Liver (tissue), 9 donors: ENCODE measurements around the gene UVSSA. TPM values are rescaled to one million over a fixed set of nuclear protein-coding genes. Genes with fewer than 3 reads are reported as not detected.

Source experiments
- DNase-seq: peaks from one replicate; pipeline ENCODE4 v3.0.0-alpha.2; 2017; ENCODE audit warnings: low spot score
- H3K27ac ChIP-seq, 2 donors: one replicate each; pipeline ENCODE4 v1.7.0; 2013; ENCODE audit warnings: inconsistent platforms in 2 of 2, low read length in 2 of 2, control low read depth in 1 of 2, low read depth in 1 of 2, mild to moderate bottlenecking in 1 of 2
- H3K27me3 ChIP-seq, 4 donors: one replicate each; pipeline versions ENCODE4 v1.6.1 to v1.7.0; 2013; ENCODE audit warnings: low read length in 3 of 4, inconsistent platforms in 1 of 4, mild to moderate bottlenecking in 1 of 4, moderate library complexity in 1 of 4; ENCODE audit not compliant: control insufficient read depth in 4 of 4, insufficient read depth in 4 of 4
- H3K36me3 ChIP-seq, 4 donors: one replicate each; pipeline versions ENCODE4 v1.6.1 to v1.7.0; 2013; ENCODE audit warnings: low read length in 3 of 4, mild to moderate bottlenecking in 3 of 4, low read depth in 1 of 4, moderate library complexity in 1 of 4; ENCODE audit not compliant: control insufficient read depth in 4 of 4, insufficient read depth in 3 of 4
- H3K4me1 ChIP-seq, 4 donors: one replicate each; pipeline versions ENCODE4 v1.6.1 to v1.7.0; 2013; ENCODE audit warnings: low read length in 3 of 4, mild to moderate bottlenecking in 3 of 4, moderate library complexity in 1 of 4; ENCODE audit not compliant: control insufficient read depth in 4 of 4, insufficient read depth in 4 of 4
- H3K4me3 ChIP-seq, 3 donors: one replicate each; pipeline versions ENCODE4 v1.6.1 to v1.7.0; 2013; ENCODE audit warnings: low read length in 3 of 3, control low read depth in 1 of 3, low read depth in 1 of 3, mild to moderate bottlenecking in 1 of 3
- H3K9ac ChIP-seq, 2 donors: one replicate each; pipeline ENCODE4 v1.7.0; 2013; ENCODE audit warnings: low read length in 2 of 2, mild to moderate bottlenecking in 2 of 2, moderate library complexity in 2 of 2, control low read depth in 1 of 2, low read depth in 1 of 2
- H3K9me3 ChIP-seq, 4 donors: one replicate each; pipeline versions ENCODE4 v1.6.1 to v1.7.0; 2013; ENCODE audit warnings: low read length in 3 of 4; ENCODE audit not compliant: control insufficient read depth in 4 of 4
- ATF3 ChIP-seq: IDR thresholded peaks from 2 replicates; pipeline ENCODE4 v1.6.1; 2016; ENCODE audit warnings: antibody characterized with exemption
- CTCF ChIP-seq: fragments of 150-350 bp; IDR thresholded peaks from 2 replicates; pipeline ENCODE4 v1.5.1; 2017; ENCODE audit warnings: improper control_type of control experiment, low read depth, low read length; ENCODE audit not compliant: missing input control
- EGR1 ChIP-seq, 2 donors: IDR thresholded peaks; 2 replicates each; pipeline ENCODE4 v1.6.1; 2016 to 2018; ENCODE audit warnings: antibody characterized with exemption in 2 of 2, low read depth in 2 of 2
- FOXA1 ChIP-seq: IDR thresholded peaks from 2 replicates; pipeline ENCODE4 v1.6.1; 2016; ENCODE audit warnings: antibody characterized with exemption
- FOXA2 ChIP-seq: IDR thresholded peaks from 2 replicates; pipeline ENCODE4 v1.6.1; 2016; ENCODE audit warnings: antibody characterized with exemption
- GABPA ChIP-seq, 2 donors: IDR thresholded peaks in 1 of 2; conservative IDR thresholded peaks in 1 of 2; 2 replicates each; pipeline ENCODE4 v1.6.1; 2016; ENCODE audit warnings: antibody characterized with exemption in 2 of 2, mild to moderate bottlenecking in 1 of 2, moderate library complexity in 1 of 2
- HNF4A ChIP-seq, 2 donors: conservative IDR thresholded peaks; 2 replicates each; pipeline ENCODE4 v1.6.1; 2016; ENCODE audit warnings: antibody characterized with exemption in 2 of 2, mild to moderate bottlenecking in 2 of 2
- HNF4G ChIP-seq: IDR thresholded peaks from 2 replicates; pipeline ENCODE4 v1.6.1; 2016; ENCODE audit warnings: antibody characterized with exemption
- JUND ChIP-seq, 2 donors: IDR thresholded peaks; 2 replicates each; pipeline ENCODE4 v1.6.1; 2016; ENCODE audit warnings: antibody characterized with exemption in 2 of 2
- MAX ChIP-seq: IDR thresholded peaks from 2 replicates; pipeline ENCODE4 v1.6.1; 2016; ENCODE audit warnings: antibody characterized with exemption
- NR2F2 ChIP-seq: IDR thresholded peaks from 2 replicates; pipeline ENCODE4 v1.6.1; 2016; ENCODE audit warnings: antibody characterized with exemption
- RAD21 ChIP-seq, 2 donors: IDR thresholded peaks; 2 replicates each; pipeline ENCODE4 v1.6.1; 2016; ENCODE audit warnings: antibody characterized with exemption in 2 of 2, mild to moderate bottlenecking in 2 of 2
- REST ChIP-seq: IDR thresholded peaks from 2 replicates; pipeline ENCODE4 v1.6.1; 2016; ENCODE audit warnings: antibody characterized with exemption, mild to moderate bottlenecking
- RXRA ChIP-seq, 2 donors: IDR thresholded peaks; 2 replicates each; pipeline ENCODE4 v1.6.1; 2017 to 2018; ENCODE audit warnings: antibody characterized with exemption in 2 of 2, mild to moderate bottlenecking in 1 of 2
- SP1 ChIP-seq: IDR thresholded peaks from 2 replicates; pipeline ENCODE4 v1.6.1; 2018; ENCODE audit warnings: antibody characterized with exemption, mild to moderate bottlenecking
- TAF1 ChIP-seq: conservative IDR thresholded peaks from 2 replicates; pipeline ENCODE4 v1.6.1; 2016; ENCODE audit warnings: antibody characterized with exemption, mild to moderate bottlenecking
- YY1 ChIP-seq: IDR thresholded peaks from 2 replicates; pipeline ENCODE4 v1.6.1; 2016; ENCODE audit warnings: antibody characterized with exemption, mild to moderate bottlenecking
- ZBTB33 ChIP-seq: IDR thresholded peaks from 2 replicates; pipeline ENCODE4 v1.6.1; 2016; ENCODE audit warnings: antibody characterized with exemption
- WGBS: extraction: QIAGEN DNeasy Blood & Tissue Kit; methylation state at CpG from one replicate; pipeline ENCODE4 v1.1.7; 2013; 5-methylcytosine and 5-hydroxymethylcytosine counted together
- polyA plus RNA-seq, 2 donors: library from polyadenylated mRNA; stranded (reverse) in 1 of 2; unstranded in 1 of 2; fragments of 200-250 nt in 1 of 2; fragments of >200 nt in 1 of 2; fragmentation: Nextera tagmentation in 1 of 2; extraction: Ambion mirVana in 1 of 2; gene quantifications; one replicate each; pipeline versions ENCODE4 v1.2.1 to v1.2.3, GENCODE V29; 2013 to 2015
- total RNA-seq, 2 donors: library from RNA; depleted of rRNA; stranded (reverse); fragments of >200 nt; gene quantifications; one replicate each; pipeline ENCODE4 v1.2.3, GENCODE V29; 2014
- donor health status: healthy.
- donor health status: healthy.
- donor health status: healthy.
- donor health status: healthy.
- donor health status: healthy.

Gene UVSSA
- total and polyA plus RNA-seq, 4 donors, result 2.2 to 18.3 (median 3.6) TPM

GRCh38 chr4:1321946-1322650, 24.9 kb upstream of the UVSSA start:
- 95% methylated on average over 18 of the region's 18 CpGs for WGBS
- Histone ChIP-seq H3K9me3 (no peaks in the 10 kb centered on the region), H3K27me3 (no peaks in the 10 kb centered on the region), H3K27ac (no peak overlapping the region), H3K4me3 (no peak overlapping the region), H3K36me3 (peaks cover 3 to 51% (median 18%) of the 10 kb centered on the region in 4 donors), H3K9ac (no peak overlapping the region), H3K4me1 (no peaks in the 10 kb centered on the region)
- no peak for DNase-seq
- no peak for TF ChIP-seq REST

GRCh38 chr4:1323280-1323634, 23.8 kb upstream of the UVSSA start:
- no peak overlapping the region for H3K27ac ChIP-seq
- no peaks in the 10 kb centered on the region for H3K9me3 ChIP-seq
- H3K4me1 ChIP-seq, result no peaks in the 10 kb centered on the region
- peaks cover 3 to 52% (median 15%) of the 10 kb centered on the region in 4 donors for H3K36me3 ChIP-seq
- 95% methylated on average over 8 of the region's 8 CpGs for WGBS
- no peaks in the 10 kb centered on the region for H3K27me3 ChIP-seq
- no peak for DNase-seq
- TF ChIP-seq YY1 (no peak), GABPA (IDR thresholded peaks at IDR 0.05 in 1 of 2, conservative IDR thresholded peaks at IDR 0.05 in 1 of 2) (no peak), FOXA2 (no peak), SP1 (no peak), EGR1 (IDR thresholded peaks at IDR 0.05; ENCODE audit: low read depth in 2 of 2) (no peak), ZBTB33 (no peak), RXRA (IDR thresholded peaks at IDR 0.05) (no peak), CTCF (no peak), ATF3 (no peak), MAX (no peak), JUND (IDR thresholded peaks at IDR 0.05) (no peak), TAF1 (no peak), HNF4G (no peak), HNF4A (conservative IDR thresholded peaks at IDR 0.05) (no peak), NR2F2 (no peak), REST (no peak), RAD21 (IDR thresholded peaks at IDR 0.05) (no peak), FOXA1 (no peak)
- no peak overlapping the region for H3K9ac ChIP-seq
- H3K4me3 ChIP-seq, result no peak overlapping the region
